GM19438 (cell line): ENCODE measurements around the gene EME1.
"Not testable (repeated sequence)": the region's sequence is repeated elsewhere in the genome, so short reads cannot be mapped to it uniquely, and the experiment has no call there.

Experiments
- ATAC-seq: cut with Tn5 transposase; IDR thresholded peaks from one replicate; pipeline ENCODE4 v1.9.1; 2021; ENCODE audit warnings: low read depth; ENCODE audit not compliant: unreplicated experiment

Gene EME1

GRCh38 chr17:50386510-50386909 is 13.5 kb downstream of the EME1 start:
- ATAC-seq: no peak

GRCh38 chr17:50388728-50389127 is 15.7 kb downstream of the EME1 start:
- no peak for ATAC-seq

GRCh38 chr17:50389534-50389933 is 16.5 kb downstream of the EME1 start:
- no peak for ATAC-seq

- no peak for ATAC-seq
Measured at GRCh38 chr17:50392621-50393020, 19.6 kb downstream of the EME1 start.

GRCh38 chr17:50393700-50394099 is 20.7 kb downstream of the EME1 start:
- no peak for ATAC-seq

GRCh38 chr17:50394711-50395110 is 21.7 kb downstream of the EME1 start:
- no peak for ATAC-seq

GRCh38 chr17:50396261-50397110 is 23.5 kb downstream of the EME1 start:
- no peak for ATAC-seq

- ATAC-seq: peak; percentile 86
Measured at GRCh38 chr17:50397111-50397918, 24.3 kb downstream of the EME1 start, which contains the start of gene LRRC59. Gene LRRC59 (minus strand): TSS chr17:50397523. CDS start chr17:50397317, 206 bp downstream.

GRCh38 chr17:50397919-50398285 is 24.9 kb downstream of the EME1 start:
- no peak for ATAC-seq

GRCh38 chr17:50398672-50399071 is 25.6 kb downstream of the EME1 start:
- ATAC-seq: not testable (repeated sequence)

GRCh38 chr17:50399591-50399990 is 26.6 kb downstream of the EME1 start:
- ATAC-seq: not testable (repeated sequence)

- not testable (repeated sequence) for ATAC-seq
Measured at GRCh38 chr17:50405351-50405750, 32.3 kb downstream of the EME1 start.

GRCh38 chr17:50406578-50406977 is 33.5 kb downstream of the EME1 start:
- no peak for ATAC-seq

- no peak for ATAC-seq
Measured at GRCh38 chr17:50407921-50408320, 34.9 kb downstream of the EME1 start.

GRCh38 chr17:50412188-50412732 is 39.2 kb downstream of the EME1 start:
- ATAC-seq: no peak

GRCh38 chr17:50414808-50415207 is 41.8 kb downstream of the EME1 start:
- no peak for ATAC-seq

GRCh38 chr17:50419577-50419976 is 46.5 kb downstream of the EME1 start:
- not testable (repeated sequence) for ATAC-seq

- ATAC-seq: no peak
Measured at GRCh38 chr17:50420419-50421112, 47.5 kb downstream of the EME1 start.

- no peak for ATAC-seq
Measured at GRCh38 chr17:50421308-50422051, 48.5 kb downstream of the EME1 start.

GRCh38 chr17:50422738-50423137 is 49.7 kb downstream of the EME1 start:
- ATAC-seq: no peak
